Activated CD8-positive, alpha-beta memory T cell treated with anti-CD3 and anti-CD28 coated beads, Interleukin-2, amount 10 ng/mL, durations not matched to agents 7 days and 5 days (primary cell): ENCODE data around the gene MED1. TPM values are rescaled to one million over a fixed set of nuclear protein-coding genes. Genes with fewer than 3 reads are reported as not detected.
"Not testable (repeated sequence)": the region's sequence is repeated elsewhere in the genome, so short reads cannot be mapped to it uniquely, and the experiment has no call there.

Source experiments
- ATAC-seq: fragments of 150-1000 bp; cut with Tn5 transposase; one replicate; pipeline ENCODE4 v1.10.0; 2021; ENCODE audit warnings: moderate library complexity
- CTCF ChIA-PET: fragments of 350-600 bp; sonication (Branson Sonifier 250); formaldehyde crosslinking; loops from one replicate; lab custom pipeline; 2021; ENCODE audit warnings: antibody characterized with exemption; lab: Charles Lee
- DNase-seq: peaks from one replicate; pipeline ENCODE4 v3.0.0-alpha.2; 2020
- H3K27ac Mint-ChIP-seq: one replicate; pipeline ENCODE4 v1.8.0; 2021; ENCODE audit warnings: mild to moderate bottlenecking, mixed read lengths
- H3K27me3 Mint-ChIP-seq: one replicate; pipeline ENCODE4 v1.8.0; 2021; ENCODE audit warnings: mixed read lengths
- H3K36me3 Mint-ChIP-seq: one replicate; pipeline ENCODE4 v1.8.0; 2021; ENCODE audit warnings: mild to moderate bottlenecking, mixed read lengths
- H3K4me1 Mint-ChIP-seq: one replicate; pipeline ENCODE4 v1.8.0; 2021; ENCODE audit warnings: mixed read lengths
- H3K4me3 Mint-ChIP-seq: one replicate; pipeline ENCODE4 v1.8.0; 2021; ENCODE audit warnings: mild to moderate bottlenecking, moderate library complexity, mixed read lengths
- H3K9me3 Mint-ChIP-seq: one replicate; pipeline ENCODE4 v1.8.0; 2022; ENCODE audit warnings: low read depth, mixed read lengths
- total RNA-seq, 2 experiments: library from RNA; stranded (reverse); gene quantifications; one replicate each; pipeline ENCODE4 v1.2.3, GENCODE V29; 2021

MED1 gene
- total RNA-seq, 2 experiments from 2014 or later: 53.2 to 73.0 TPM

- Mint-ChIP-seq H3K4me3 (peak overlapping the region; percentile 92), H3K4me1 (peaks cover 34% of the 10 kb centered on the region), H3K27ac (peak overlapping the region; percentile 97), H3K36me3 (peaks cover 20% of the 10 kb centered on the region), H3K9me3 (no peaks in the 10 kb centered on the region), H3K27me3 (no peaks in the 10 kb centered on the region)
- CTCF ChIA-PET: interaction anchor here (0.7 to 2.8 kb wide), 6 partner anchors 10 to 591 kb away, joined by 3 to 31 read pairs (median 4); partner anchors contain the start of genes FBXL20, MED1, MED24 and MIEN1
- DNase-seq (peak; percentile 46), ATAC-seq (no peak)
Measured at GRCh38 chr17:39462631-39463375, 11.7 kb upstream of the MED1 start.

- Mint-ChIP-seq H3K27ac (peak overlapping the region; percentile 97), H3K4me3 (peak overlapping the region; percentile 92), H3K36me3 (peaks cover 14% of the 10 kb centered on the region), H3K27me3 (no peaks in the 10 kb centered on the region), H3K9me3 (no peaks in the 10 kb centered on the region), H3K4me1 (peaks cover 28% of the 10 kb centered on the region)
- ATAC-seq: peak; percentile 8
- CTCF ChIA-PET: interaction anchor here (0.7 to 2.8 kb wide), 6 partner anchors 11 to 592 kb away, joined by 3 to 31 read pairs (median 4); partner anchors contain the start of genes FBXL20, MED1, MED24 and MIEN1
- peak; percentile 56 for DNase-seq
Measured at GRCh38 chr17:39461926-39462569, 11.0 kb upstream of the MED1 start.

GRCh38 chr17:39461113-39461925 lies 10.3 kb upstream of the MED1 start, which contains the start of gene CDK12:
Gene CDK12, plus strand, starts transcription at chr17:39461486. Its CDS starts 586 bp downstream, at chr17:39462072.
- H3K36me3 Mint-ChIP-seq: peaks cover 11% of the 10 kb centered on the region
- ATAC-seq: peak; percentile 89
- CTCF ChIA-PET: interaction anchor here (1.0 to 2.8 kb wide), 6 partner anchors 9 to 593 kb away, joined by 3 to 31 read pairs (median 4); partner anchors contain the start of genes FBXL20, MED1 and MED24

GRCh38 chr17:39455919-39456318 lies 4.9 kb upstream of the MED1 start:
- H3K27me3 Mint-ChIP-seq: no peaks in the 10 kb centered on the region
- ATAC-seq (no peak), DNase-seq (no peak)
- peaks cover 14% of the 10 kb centered on the region for H3K4me1 Mint-ChIP-seq
- no peak overlapping the region for H3K27ac Mint-ChIP-seq
- H3K9me3 Mint-ChIP-seq: no peaks in the 10 kb centered on the region
- CTCF ChIA-PET: no interaction called here
- H3K36me3 Mint-ChIP-seq: no peaks in the 10 kb centered on the region
- H3K4me3 Mint-ChIP-seq: no peak overlapping the region

More at GRCh38 chr17:39461113-39461925, 10.3 kb upstream of the MED1 start, which contains the start of gene CDK12:
- DNase-seq: peak; percentile 97
- Mint-ChIP-seq H3K9me3 (no peaks in the 10 kb centered on the region), H3K4me1 (peaks cover 25% of the 10 kb centered on the region), H3K4me3 (peak within 1 kb of the TSS; percentile 92), H3K27me3 (no peaks in the 10 kb centered on the region), H3K27ac (peak within 1 kb of the TSS; percentile 97)

- Mint-ChIP-seq H3K4me3 (peak overlapping the region; percentile 96), H3K27me3 (no peaks in the 10 kb centered on the region), H3K36me3 (peaks cover 17% of the 10 kb centered on the region), H3K27ac (peak overlapping the region; percentile 93), H3K9me3 (no peaks in the 10 kb centered on the region), H3K4me1 (peaks cover 28% of the 10 kb centered on the region)
- CTCF ChIA-PET: interaction anchor here (1.3 to 2.8 kb wide), 4 partner anchors 12 to 173 kb away, joined by 4 to 31 read pairs (median 4); partner anchors contain the start of gene CDK12
- no peak for DNase-seq
- no peak for ATAC-seq
Measured at GRCh38 chr17:39450051-39450450, 1.0 kb downstream of the MED1 start.

- Mint-ChIP-seq H3K27me3 (no peaks in the 10 kb centered on the region), H3K4me1 (peaks cover 28% of the 10 kb centered on the region), H3K4me3 (no peak overlapping the region), H3K9me3 (no peaks in the 10 kb centered on the region), H3K36me3 (peaks cover 29% of the 10 kb centered on the region), H3K27ac (no peak overlapping the region)
- CTCF ChIA-PET: no interaction called here
- DNase-seq (no peak), ATAC-seq (no peak)
Measured at GRCh38 chr17:39447561-39447960, 3.5 kb downstream of the MED1 start.

- CTCF ChIA-PET: interaction anchor here (0.8 kb wide), 1 partner anchor 596 kb away, joined by 3 read pairs; no protein-coding TSS in a partner anchor
- H3K27me3 Mint-ChIP-seq: no peaks in the 10 kb centered on the region
- H3K4me3 Mint-ChIP-seq: no peak overlapping the region
- H3K27ac Mint-ChIP-seq: no peak overlapping the region
- H3K36me3 Mint-ChIP-seq: peaks cover 47% of the 10 kb centered on the region
- peaks cover 7% of the 10 kb centered on the region for H3K4me1 Mint-ChIP-seq
- DNase-seq (no peak), ATAC-seq (no peak)
- no peaks in the 10 kb centered on the region for H3K9me3 Mint-ChIP-seq
Measured at GRCh38 chr17:39443326-39443725, 7.7 kb downstream of the MED1 start.

- DNase-seq, H3K27me3 Mint-ChIP-seq, H3K4me3 Mint-ChIP-seq, H3K9me3 Mint-ChIP-seq, ATAC-seq, CTCF ChIA-PET, H3K4me1 Mint-ChIP-seq, H3K27ac Mint-ChIP-seq: not testable (repeated sequence)
- peaks cover 36% of the 10 kb centered on the region for H3K36me3 Mint-ChIP-seq
Measured at GRCh38 chr17:39439868-39440267, 11.2 kb downstream of the MED1 start.

GRCh38 chr17:39429600-39429999 lies 21.5 kb downstream of the MED1 start:
- H3K9me3 Mint-ChIP-seq: no peaks in the 10 kb centered on the region
- no peak overlapping the region for H3K4me3 Mint-ChIP-seq
- DNase-seq (no peak), ATAC-seq (no peak)
- no peaks in the 10 kb centered on the region for H3K27me3 Mint-ChIP-seq
- H3K27ac Mint-ChIP-seq: no peak overlapping the region
- CTCF ChIA-PET: no interaction called here
- H3K36me3 Mint-ChIP-seq: peaks cover 25% of the 10 kb centered on the region
- no peaks in the 10 kb centered on the region for H3K4me1 Mint-ChIP-seq

- Mint-ChIP-seq H3K36me3 (peaks cover 38% of the 10 kb centered on the region), H3K27me3 (no peaks in the 10 kb centered on the region), H3K4me1 (no peaks in the 10 kb centered on the region), H3K27ac (no peak overlapping the region), H3K4me3 (no peak overlapping the region), H3K9me3 (no peaks in the 10 kb centered on the region)
- DNase-seq (no peak), ATAC-seq (no peak)
- CTCF ChIA-PET: interaction anchor here (1.0 kb wide), 1 partner anchor 11 kb away, joined by 3 read pairs; no protein-coding TSS in a partner anchor
Measured at GRCh38 chr17:39416141-39416540, 34.9 kb downstream of the MED1 start.

- Mint-ChIP-seq H3K27ac (no peak overlapping the region), H3K9me3 (no peaks in the 10 kb centered on the region), H3K36me3 (peaks cover 52% of the 10 kb centered on the region), H3K4me1 (peaks cover 20% of the 10 kb centered on the region), H3K27me3 (no peaks in the 10 kb centered on the region), H3K4me3 (no peak overlapping the region)
- no peak for DNase-seq
- no peak for ATAC-seq
- CTCF ChIA-PET: no interaction called here
Measured at GRCh38 chr17:39410279-39410678, 40.8 kb downstream of the MED1 start.

- no peak overlapping the region for H3K27ac Mint-ChIP-seq
- H3K4me1 Mint-ChIP-seq: peaks cover 36% of the 10 kb centered on the region
- no peak for ATAC-seq
- no peaks in the 10 kb centered on the region for H3K9me3 Mint-ChIP-seq
- no peaks in the 10 kb centered on the region for H3K27me3 Mint-ChIP-seq
- no peak for DNase-seq
- CTCF ChIA-PET: no interaction called here
- H3K4me3 Mint-ChIP-seq: no peak overlapping the region
- peaks cover 43% of the 10 kb centered on the region for H3K36me3 Mint-ChIP-seq
Measured at GRCh38 chr17:39408360-39408759, 42.7 kb downstream of the MED1 start.

GRCh38 chr17:39406951-39407350 lies 44.1 kb downstream of the MED1 start:
- peaks cover 41% of the 10 kb centered on the region for H3K4me1 Mint-ChIP-seq
- no peaks in the 10 kb centered on the region for H3K27me3 Mint-ChIP-seq
- CTCF ChIA-PET: interaction anchor here (1.6 kb wide), 1 partner anchor 44 kb away, joined by 4 read pairs; the partner anchor contains the start of gene MED1
- peaks cover 41% of the 10 kb centered on the region for H3K36me3 Mint-ChIP-seq
- ATAC-seq: no peak
- no peak overlapping the region for H3K27ac Mint-ChIP-seq
- DNase-seq: no peak
- H3K4me3 Mint-ChIP-seq: no peak overlapping the region
- H3K9me3 Mint-ChIP-seq: no peaks in the 10 kb centered on the region
